PFSK-1 (cell line): ENCODE results near the gene CD63.

Source experiments
- REST ChIP-seq, 2 experiments: IDR thresholded peaks; 2 replicates each; pipeline versions ENCODE4 v1.6.1 to v1.8.0; 2011 to 2012; ENCODE audit warnings: low read depth in 2 of 2, low read length in 2 of 2, control low read depth in 1 of 2, inconsistent platforms in 1 of 2, mild to moderate bottlenecking in 1 of 2, moderate library complexity in 1 of 2; ENCODE audit not compliant: insufficient read depth in 1 of 2
- SIN3A ChIP-seq: IDR thresholded peaks from 2 replicates; pipeline ENCODE4 v1.6.1; 2012; ENCODE audit warnings: mild to moderate bottlenecking, low read length, moderate library complexity, borderline replicate concordance; ENCODE audit not compliant: insufficient read depth

DNA sequence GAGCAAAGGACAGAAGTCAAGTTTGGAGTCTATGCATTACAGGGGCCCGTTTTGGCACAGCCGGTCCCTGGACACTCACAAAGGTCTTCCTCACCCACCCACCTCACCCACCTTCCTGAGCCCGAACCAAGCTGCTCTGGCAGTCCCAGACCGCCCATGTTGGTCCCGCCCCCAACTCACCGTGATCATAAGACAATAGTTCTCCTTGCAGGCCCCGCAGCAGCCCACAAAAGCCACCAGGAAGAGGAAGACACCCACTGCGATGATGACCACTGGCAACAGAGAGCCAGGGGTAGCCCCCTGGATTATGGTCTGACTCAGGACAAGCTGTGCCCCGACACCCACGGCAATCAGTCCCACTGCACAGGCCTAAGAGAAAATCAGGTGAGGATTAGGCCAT, 1.8 kb downstream of the CD63 start:
- TF ChIP-seq REST (IDR thresholded peaks at IDR 0.05; ENCODE audit: insufficient read depth in 1 of 2, low read depth in 2 of 2, low read length in 2 of 2) (no peak), SIN3A (no peak)
